Measurements from ENCODE around the gene ANKRD53.

GRCh38 chr2:70981866-70982810 is 3.7 kb downstream of the ANKRD53 start:
- TF ChIP-seq POLR2A (IDR thresholded peaks at IDR 0.05) = no peak
- no peak for TF ChIP-seq CTCF (IDR thresholded peaks at IDR 0.05)
- TF ChIP-seq EP300 (IDR thresholded peaks at IDR 0.05) = no peak

All from upper lobe of left lung (tissue), 4 donors.